Loucy (cell line): ENCODE results near the gene ADAMTS4.

Experiments used
- EZH2phosphoT487 ChIP-seq: fragments of 200-600 bp; IDR thresholded peaks from 2 replicates; pipeline ENCODE4 v1.6.1; 2018; ENCODE audit warnings: antibody characterized with exemption, mild to moderate bottlenecking, moderate library complexity, borderline replicate concordance
- TF ChIP-seq, protein P1 (sequence below): fragments of 200-600 bp; sonication (generic); conservative IDR thresholded peaks from 2 replicates; pipeline ENCODE4 v1.5.1; 2014; ENCODE audit warnings: mild to moderate bottlenecking, antibody characterized with exemption, low read length

GRCh38 chr1:161218301-161219077 lies 19.6 kb upstream of the ADAMTS4 start:
- TF ChIP-seq, protein P1, sequence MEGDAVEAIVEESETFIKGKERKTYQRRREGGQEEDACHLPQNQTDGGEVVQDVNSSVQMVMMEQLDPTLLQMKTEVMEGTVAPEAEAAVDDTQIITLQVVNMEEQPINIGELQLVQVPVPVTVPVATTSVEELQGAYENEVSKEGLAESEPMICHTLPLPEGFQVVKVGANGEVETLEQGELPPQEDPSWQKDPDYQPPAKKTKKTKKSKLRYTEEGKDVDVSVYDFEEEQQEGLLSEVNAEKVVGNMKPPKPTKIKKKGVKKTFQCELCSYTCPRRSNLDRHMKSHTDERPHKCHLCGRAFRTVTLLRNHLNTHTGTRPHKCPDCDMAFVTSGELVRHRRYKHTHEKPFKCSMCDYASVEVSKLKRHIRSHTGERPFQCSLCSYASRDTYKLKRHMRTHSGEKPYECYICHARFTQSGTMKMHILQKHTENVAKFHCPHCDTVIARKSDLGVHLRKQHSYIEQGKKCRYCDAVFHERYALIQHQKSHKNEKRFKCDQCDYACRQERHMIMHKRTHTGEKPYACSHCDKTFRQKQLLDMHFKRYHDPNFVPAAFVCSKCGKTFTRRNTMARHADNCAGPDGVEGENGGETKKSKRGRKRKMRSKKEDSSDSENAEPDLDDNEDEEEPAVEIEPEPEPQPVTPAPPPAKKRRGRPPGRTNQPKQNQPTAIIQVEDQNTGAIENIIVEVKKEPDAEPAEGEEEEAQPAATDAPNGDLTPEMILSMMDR: no peak
- no peak for TF ChIP-seq EZH2phosphoT487
